Ectodermal cell (in vitro differentiated cells): Measurements from ENCODE around the gene RUNX1.

Experiments
- H3K27ac ChIP-seq: 2 replicates; pipeline ENCODE4 v1.7.0; 2013; ENCODE audit warnings: mild to moderate bottlenecking, low read depth, low read length; ENCODE audit not compliant: insufficient read depth, poor library complexity, severe bottlenecking
- H3K27me3 ChIP-seq: 2 replicates; pipeline ENCODE4 v1.7.0; 2013; ENCODE audit warnings: mild to moderate bottlenecking, low read length; ENCODE audit not compliant: insufficient read depth, control insufficient read depth, poor library complexity, severe bottlenecking
- H3K36me3 ChIP-seq: one replicate; pipeline ENCODE4 v1.7.0; 2013; ENCODE audit warnings: low read length; ENCODE audit not compliant: control insufficient read depth, insufficient read depth
- H3K4me1 ChIP-seq: one replicate; pipeline ENCODE4 v1.7.0; 2013; ENCODE audit warnings: low read length; ENCODE audit not compliant: control insufficient read depth, insufficient read depth
- H3K4me3 ChIP-seq: 2 replicates; pipeline ENCODE4 v1.7.0; 2013; ENCODE audit warnings: low read depth, low read length, control low read depth; ENCODE audit not compliant: insufficient read depth
- H3K9me3 ChIP-seq: 2 replicates; pipeline ENCODE4 v1.7.0; 2013; ENCODE audit warnings: mild to moderate bottlenecking, low read length, moderate library complexity; ENCODE audit not compliant: control insufficient read depth
- WGBS, 2 experiments: methylation state at CpG; one replicate each; pipeline ENCODE4 v1.1.7; 2013; ENCODE audit warnings: missing lambda C conversion rate in 2 of 2; 5-methylcytosine and 5-hydroxymethylcytosine counted together

RUNX1 gene

DNA sequence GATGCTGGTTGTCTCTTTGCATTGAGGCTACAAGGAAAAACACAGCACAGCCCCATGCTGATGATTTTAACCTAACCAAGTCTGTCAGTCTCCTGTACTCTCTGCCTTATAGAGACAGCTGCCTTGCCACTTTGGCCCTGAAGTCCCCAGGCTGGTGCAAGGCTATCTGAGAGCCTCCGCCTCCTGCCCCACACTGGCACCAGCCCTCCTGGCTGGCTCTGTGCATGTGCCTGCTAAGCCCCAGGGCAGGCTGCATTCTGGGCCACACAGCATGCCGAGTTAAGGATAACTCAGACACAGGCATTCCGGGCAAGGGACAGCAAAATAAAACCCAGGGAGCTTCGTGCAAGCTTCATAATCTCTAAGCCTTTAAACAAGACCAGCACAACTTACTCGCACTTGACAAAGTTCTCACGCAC is 910 bp downstream of the RUNX1 start:
- no peak overlapping the region for H3K4me3 ChIP-seq
- H3K27ac ChIP-seq: no peak overlapping the region
- no peaks in the 10 kb centered on the region for H3K9me3 ChIP-seq
- no peaks in the 10 kb centered on the region for H3K36me3 ChIP-seq
- H3K27me3 ChIP-seq: no peaks in the 10 kb centered on the region
- WGBS, 2 experiments: 81 to 82% methylated on average over 6 of the region's 6 CpGs
- peaks cover 5% of the 10 kb centered on the region for H3K4me1 ChIP-seq

DNA sequence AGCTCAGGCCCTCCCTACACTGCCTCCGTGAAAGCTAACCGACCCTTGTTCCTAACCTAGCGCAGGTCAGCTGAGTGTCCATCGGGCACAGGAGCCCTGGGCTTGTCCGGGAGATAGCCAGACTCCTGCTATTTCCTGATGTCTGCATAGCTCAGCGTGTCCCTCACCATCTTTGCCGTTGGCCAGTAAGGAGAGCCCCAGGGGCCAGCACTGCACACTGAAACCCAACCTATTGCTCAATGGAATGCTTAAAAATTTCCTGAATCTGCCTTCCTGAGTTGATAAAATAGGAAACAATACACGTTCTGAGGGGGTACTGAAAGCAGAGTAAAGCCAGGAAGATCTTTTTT is 2.2 kb downstream of the RUNX1 start:
- WGBS, 2 experiments: 81 to 89% methylated on average over 8 of the region's 8 CpGs
- H3K9me3 ChIP-seq: no peaks in the 10 kb centered on the region
- H3K27ac ChIP-seq: no peak overlapping the region
- H3K4me3 ChIP-seq: no peak overlapping the region
- H3K4me1 ChIP-seq: peaks cover 5% of the 10 kb centered on the region
- no peaks in the 10 kb centered on the region for H3K27me3 ChIP-seq
- H3K36me3 ChIP-seq: no peaks in the 10 kb centered on the region

DNA sequence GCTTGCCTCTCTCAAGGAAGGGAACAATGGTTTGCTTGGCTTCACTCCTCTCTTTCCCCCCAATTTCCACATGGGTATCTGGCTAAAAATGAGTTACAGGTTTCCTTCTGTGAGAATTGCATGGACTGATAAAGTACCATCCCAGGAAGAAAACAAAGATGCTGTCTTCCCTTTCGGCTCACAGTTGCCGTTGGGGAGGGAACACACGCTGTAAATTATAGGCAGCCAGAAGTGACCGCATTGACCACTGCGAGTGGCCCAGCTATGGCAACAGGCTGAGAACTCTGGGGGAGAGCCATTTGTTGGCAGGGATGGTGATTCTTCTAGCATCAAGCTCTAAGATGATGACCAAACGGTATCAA is 2.9 kb downstream of the RUNX1 start:
- Histone ChIP-seq H3K4me3 (no peak overlapping the region), H3K27ac (no peak overlapping the region), H3K36me3 (no peaks in the 10 kb centered on the region), H3K4me1 (peaks cover 2% of the 10 kb centered on the region), H3K9me3 (no peaks in the 10 kb centered on the region), H3K27me3 (no peaks in the 10 kb centered on the region)
- WGBS, 2 experiments: 96 to 97% methylated on average over 6 of the region's 6 CpGs

DNA sequence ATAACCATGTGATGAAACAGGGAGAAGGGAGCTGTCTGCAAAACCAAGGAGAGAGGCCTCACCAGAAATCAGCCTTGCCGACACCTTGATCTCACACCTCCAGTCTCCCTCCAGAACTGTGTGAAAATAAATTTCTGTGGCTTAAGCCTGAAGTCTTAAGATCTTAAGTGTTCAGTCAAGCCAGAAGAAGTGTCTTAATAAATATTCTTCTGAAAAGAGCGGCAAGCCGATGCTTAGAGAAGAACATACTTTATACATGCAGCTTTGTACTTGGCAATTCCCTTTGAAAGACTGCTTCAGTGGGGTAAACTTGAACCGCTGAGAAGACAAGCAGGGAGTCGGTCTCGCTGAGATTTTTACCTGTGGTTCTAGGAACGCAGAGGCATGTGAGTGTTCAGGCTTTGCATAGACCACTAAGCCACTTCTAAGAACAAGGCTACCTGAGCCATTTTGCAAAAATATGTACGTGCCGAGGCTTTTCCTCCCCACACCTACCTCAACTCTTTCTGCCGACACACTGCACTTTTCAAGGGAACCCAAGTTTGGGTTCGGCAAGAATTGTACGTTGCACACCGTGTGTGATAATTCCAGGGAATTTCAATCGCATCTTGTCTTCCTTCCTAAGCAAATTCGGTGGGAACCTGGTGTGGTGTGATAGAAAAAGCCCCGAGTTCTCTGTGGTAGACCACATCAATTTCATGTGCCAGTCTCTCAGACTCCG is 3.4 kb downstream of the RUNX1 start:
- WGBS, 2 experiments: 96% methylated on average over 17 of the region's 17 CpGs
- H3K27ac ChIP-seq: no peak overlapping the region
- H3K36me3 ChIP-seq: no peaks in the 10 kb centered on the region
- H3K27me3 ChIP-seq: no peaks in the 10 kb centered on the region
- no peaks in the 10 kb centered on the region for H3K9me3 ChIP-seq
- H3K4me1 ChIP-seq: no peaks in the 10 kb centered on the region
- H3K4me3 ChIP-seq: no peak overlapping the region

DNA sequence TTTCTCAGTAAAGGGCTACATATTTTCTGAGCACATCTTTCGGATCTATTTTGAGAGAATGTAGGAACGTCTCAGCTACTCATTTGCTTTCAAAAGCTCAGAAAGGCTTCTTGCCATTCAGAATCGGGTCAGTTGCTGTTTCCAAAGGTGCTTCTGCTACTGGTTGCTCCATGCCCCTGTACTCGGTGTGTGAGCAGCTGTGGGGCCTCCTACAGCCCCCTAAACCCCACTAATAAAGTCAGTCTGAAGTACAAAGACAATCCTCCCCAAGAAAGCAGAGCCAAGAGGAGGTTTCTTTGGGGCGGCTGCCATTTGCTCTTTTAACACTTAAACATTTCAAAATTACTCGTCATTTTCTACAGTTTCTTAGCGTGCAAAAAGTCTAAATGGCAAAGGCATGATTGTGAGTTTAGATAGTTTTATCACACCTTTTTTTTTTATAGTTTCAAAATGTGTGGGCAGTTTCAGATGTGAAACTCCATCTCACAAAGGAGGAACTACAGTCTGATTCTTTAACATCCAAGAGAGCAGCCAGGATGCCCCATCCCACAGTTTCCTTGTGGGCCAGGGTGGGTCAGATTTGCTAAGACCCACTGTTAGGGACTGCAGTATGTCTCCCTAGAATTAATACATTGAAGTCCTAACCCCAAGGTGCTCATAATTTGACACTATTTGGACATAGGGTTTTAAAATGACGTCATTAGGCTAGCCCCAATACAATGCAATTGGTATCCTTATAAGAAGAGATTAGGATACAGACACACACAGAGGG is 4.1 kb downstream of the RUNX1 start:
- Histone ChIP-seq H3K36me3 (no peaks in the 10 kb centered on the region), H3K4me3 (no peak overlapping the region), H3K27ac (no peak overlapping the region), H3K27me3 (no peaks in the 10 kb centered on the region), H3K9me3 (no peaks in the 10 kb centered on the region), H3K4me1 (no peaks in the 10 kb centered on the region)
- 91 to 93% methylated on average over 7 to 8 of the region's 8 CpGs for WGBS, 2 experiments

DNA sequence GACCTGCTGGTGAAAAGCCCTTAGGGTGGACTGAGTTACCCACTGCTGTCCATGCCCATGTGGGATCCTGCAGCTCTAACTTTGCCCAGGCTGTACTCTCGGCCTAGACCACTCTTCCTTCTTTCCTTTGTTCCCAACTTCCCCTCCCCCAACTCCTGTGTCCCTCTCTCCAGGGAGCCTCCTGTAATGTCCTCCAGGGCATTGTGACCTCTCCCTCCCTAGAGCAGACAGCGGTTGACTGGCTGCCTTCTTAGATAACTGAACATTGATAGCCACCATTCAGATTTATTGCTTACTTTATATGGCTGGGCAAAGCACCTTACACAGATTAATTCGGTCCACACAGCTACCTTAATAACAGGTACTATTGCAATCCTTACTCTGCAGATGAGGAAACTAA is 5.0 kb downstream of the RUNX1 start:
- 64 to 67% methylated on average over 3 of the region's 3 CpGs for WGBS, 2 experiments
- Histone ChIP-seq H3K9me3 (no peaks in the 10 kb centered on the region), H3K4me1 (no peaks in the 10 kb centered on the region)

DNA sequence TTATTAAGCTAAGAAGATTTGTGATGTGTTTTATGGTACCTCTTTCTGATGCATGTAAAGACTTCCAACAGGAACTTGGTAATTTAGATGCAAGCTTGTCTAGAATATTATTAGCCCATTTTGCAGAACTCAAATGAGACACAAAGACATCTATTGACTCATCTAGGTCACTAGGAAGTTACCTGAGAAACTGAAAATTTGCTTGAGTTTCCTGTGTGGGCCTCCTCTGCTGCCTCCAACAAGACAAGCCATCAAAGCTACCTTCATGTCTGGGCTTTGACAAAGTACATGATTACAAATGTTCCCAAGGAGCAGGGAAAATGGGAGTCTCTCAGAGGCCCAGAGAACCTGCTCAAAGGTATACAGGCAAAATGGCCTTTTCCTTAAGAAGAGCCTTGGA is 5.6 kb downstream of the RUNX1 start:
- Histone ChIP-seq H3K4me1 (no peaks in the 10 kb centered on the region), H3K27ac (no peak overlapping the region), H3K36me3 (no peaks in the 10 kb centered on the region), H3K9me3 (no peaks in the 10 kb centered on the region), H3K4me3 (no peak overlapping the region), H3K27me3 (no peaks in the 10 kb centered on the region)

More for the DNA sequence above, 5.0 kb downstream of the RUNX1 start:
- H3K27ac ChIP-seq: no peak overlapping the region
- no peaks in the 10 kb centered on the region for H3K27me3 ChIP-seq
- H3K4me3 ChIP-seq: no peak overlapping the region
- H3K36me3 ChIP-seq: no peaks in the 10 kb centered on the region

DNA sequence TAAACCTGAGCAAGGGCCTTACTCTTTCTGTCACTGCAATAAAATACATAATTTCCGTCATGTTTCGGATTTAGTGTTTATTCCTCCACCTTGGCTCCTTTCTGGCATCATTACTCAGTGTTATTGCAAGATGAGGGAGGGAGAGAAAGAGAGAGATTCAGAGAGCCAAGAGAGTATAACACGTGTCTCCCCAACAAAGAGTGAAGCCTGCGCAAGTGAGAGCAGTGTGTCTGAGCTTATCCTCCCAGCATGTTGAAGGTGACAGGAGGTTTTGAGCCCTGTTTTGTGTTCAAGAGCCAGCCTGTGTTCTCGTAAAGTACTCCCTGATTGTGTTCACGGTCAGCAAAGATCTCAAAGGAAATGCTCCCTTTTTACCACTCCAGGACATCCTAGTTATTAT is 6.3 kb downstream of the RUNX1 start:
- Histone ChIP-seq H3K4me3 (no peak overlapping the region), H3K27me3 (no peaks in the 10 kb centered on the region), H3K27ac (no peak overlapping the region), H3K36me3 (no peaks in the 10 kb centered on the region), H3K9me3 (no peaks in the 10 kb centered on the region), H3K4me1 (no peaks in the 10 kb centered on the region)
- 93 to 96% methylated on average over 6 of the region's 6 CpGs for WGBS, 2 experiments

DNA sequence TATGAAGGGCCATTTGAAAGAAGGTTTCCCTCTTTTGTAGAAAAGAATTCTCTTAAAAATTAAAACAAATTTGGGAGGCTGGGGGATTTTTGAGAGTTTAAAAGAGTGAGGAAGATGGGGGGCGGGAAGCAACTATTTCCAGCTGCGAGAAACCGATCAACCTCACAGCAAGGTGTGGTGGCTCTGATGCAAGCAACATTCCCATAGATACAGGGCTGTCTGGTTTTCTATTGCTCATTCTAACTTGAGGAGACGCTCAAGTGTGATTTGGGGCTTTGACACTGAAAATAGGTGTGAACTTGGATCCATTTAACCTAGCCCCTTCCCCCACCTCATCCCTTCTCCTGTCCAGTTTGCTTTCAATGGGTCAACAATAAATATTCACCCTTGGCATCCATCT is 7.2 kb downstream of the RUNX1 start:
- Histone ChIP-seq H3K4me1 (no peaks in the 10 kb centered on the region), H3K4me3 (no peak overlapping the region), H3K9me3 (no peaks in the 10 kb centered on the region), H3K36me3 (no peaks in the 10 kb centered on the region), H3K27ac (no peak overlapping the region), H3K27me3 (no peaks in the 10 kb centered on the region)
- WGBS, 2 experiments: 91 to 93% methylated on average over 4 of the region's 4 CpGs

DNA sequence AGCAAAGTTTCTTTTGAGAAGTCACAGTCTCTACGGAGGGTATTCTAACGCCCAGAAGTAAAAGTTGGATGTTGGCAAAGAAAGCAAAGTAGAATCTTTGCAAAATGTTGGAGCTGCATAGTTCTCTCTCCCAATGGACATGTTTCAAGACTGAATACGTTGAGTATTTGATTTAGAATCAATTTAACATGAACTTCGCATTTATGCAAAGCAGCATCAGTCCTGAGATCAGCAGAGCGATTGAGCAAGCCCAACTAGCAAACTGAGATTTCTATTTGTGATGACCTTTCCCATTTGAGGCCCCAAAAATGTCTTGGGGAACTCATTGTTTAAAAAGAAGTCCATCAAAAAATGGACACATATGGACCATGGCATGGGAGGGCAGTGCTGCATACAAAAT is 8.0 kb downstream of the RUNX1 start:
- no peak overlapping the region for H3K4me3 ChIP-seq
- no peaks in the 10 kb centered on the region for H3K9me3 ChIP-seq
- H3K27me3 ChIP-seq: no peaks in the 10 kb centered on the region
- 94 to 96% methylated on average over 5 of the region's 5 CpGs for WGBS, 2 experiments
- no peaks in the 10 kb centered on the region for H3K4me1 ChIP-seq
- H3K36me3 ChIP-seq: no peaks in the 10 kb centered on the region
- no peak overlapping the region for H3K27ac ChIP-seq
